ENCODE data around the gene SHD. TPM values are rescaled to one million over a fixed set of nuclear protein-coding genes. Genes with fewer than 3 reads are reported as not detected.

SHD gene
- total RNA-seq, 4 donors from 2014 or later = not detected

DNA sequence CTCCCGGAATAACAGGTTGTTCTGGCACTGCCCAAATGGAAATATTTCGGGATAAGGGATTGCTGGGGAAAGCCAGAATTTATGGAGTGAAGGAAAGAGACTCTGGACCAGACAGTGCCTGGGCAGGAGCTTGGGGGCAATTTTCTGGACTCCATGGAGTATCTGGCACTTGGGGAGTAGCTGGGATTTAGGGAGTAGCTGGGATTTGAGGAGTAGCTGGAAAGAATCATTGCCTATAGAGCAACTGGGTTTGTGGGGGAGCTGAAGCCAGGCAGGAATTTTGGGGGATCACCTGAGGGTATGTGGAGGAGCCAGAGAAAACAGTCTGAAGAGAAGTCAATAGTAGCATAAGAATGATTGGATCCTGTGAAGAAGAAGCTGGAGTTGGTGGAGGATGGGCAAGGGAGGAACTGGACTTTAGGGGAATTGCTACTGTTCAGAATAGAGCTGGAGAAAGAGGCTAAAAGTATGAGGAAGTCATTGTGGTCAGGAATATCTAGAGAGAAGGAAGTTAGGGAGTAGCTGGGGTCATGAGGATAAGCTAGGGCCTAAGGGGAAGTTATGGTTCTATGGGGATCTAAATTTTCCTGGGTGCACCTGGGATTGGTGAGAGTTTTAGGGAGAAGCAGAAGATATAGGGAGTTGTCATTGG lies 40.1 kb downstream of the SHD start:
- peaks cover 0 to 3% (median 0%) of the 10 kb centered on the region in 3 donors for H3K9me3 ChIP-seq
- WGBS, 2 donors = 100% methylated on average over 2 of the region's 2 CpGs
- H3K4me1 ChIP-seq = peaks cover 0 to under 1% (median 0%) of the 10 kb centered on the region in 3 donors
- H3K27me3 ChIP-seq = no peaks in the 10 kb centered on the region
- intact Hi-C loops (cut with DNase I) = no loop called here
- H3K4me3 ChIP-seq = no peak overlapping the region
- H3K27ac ChIP-seq = no peak overlapping the region
- TF ChIP-seq, protein P1, sequence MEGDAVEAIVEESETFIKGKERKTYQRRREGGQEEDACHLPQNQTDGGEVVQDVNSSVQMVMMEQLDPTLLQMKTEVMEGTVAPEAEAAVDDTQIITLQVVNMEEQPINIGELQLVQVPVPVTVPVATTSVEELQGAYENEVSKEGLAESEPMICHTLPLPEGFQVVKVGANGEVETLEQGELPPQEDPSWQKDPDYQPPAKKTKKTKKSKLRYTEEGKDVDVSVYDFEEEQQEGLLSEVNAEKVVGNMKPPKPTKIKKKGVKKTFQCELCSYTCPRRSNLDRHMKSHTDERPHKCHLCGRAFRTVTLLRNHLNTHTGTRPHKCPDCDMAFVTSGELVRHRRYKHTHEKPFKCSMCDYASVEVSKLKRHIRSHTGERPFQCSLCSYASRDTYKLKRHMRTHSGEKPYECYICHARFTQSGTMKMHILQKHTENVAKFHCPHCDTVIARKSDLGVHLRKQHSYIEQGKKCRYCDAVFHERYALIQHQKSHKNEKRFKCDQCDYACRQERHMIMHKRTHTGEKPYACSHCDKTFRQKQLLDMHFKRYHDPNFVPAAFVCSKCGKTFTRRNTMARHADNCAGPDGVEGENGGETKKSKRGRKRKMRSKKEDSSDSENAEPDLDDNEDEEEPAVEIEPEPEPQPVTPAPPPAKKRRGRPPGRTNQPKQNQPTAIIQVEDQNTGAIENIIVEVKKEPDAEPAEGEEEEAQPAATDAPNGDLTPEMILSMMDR (IDR thresholded peaks at IDR 0.05) = no peak
- no peak for TF ChIP-seq POLR2A (IDR thresholded peaks at IDR 0.05)
- no peak for DNase-seq
- H3K36me3 ChIP-seq = peaks cover 0 to 5% (median 0%) of the 10 kb centered on the region in 3 donors

DNA sequence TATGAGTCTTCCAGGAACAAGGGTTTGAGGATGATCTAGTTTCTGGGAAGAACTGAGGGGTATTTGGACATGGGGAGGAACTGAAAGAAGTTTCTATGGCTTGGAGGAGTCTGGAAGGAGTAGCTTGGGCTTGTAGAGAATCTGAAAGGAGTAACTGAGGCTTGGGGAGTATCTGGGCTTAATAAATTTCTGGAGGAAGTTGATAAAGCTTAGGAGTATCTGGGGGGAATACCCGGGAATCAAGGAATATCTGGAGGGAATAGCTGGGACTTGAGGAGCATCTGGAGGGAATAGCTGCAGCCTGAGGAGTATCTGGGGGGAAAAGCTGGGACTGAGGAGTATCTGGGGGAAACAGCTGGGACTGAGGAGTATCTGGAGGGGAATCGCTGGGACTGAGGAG lies 41.4 kb downstream of the SHD start:
- 94 to 95% methylated on average over 2 of the region's 2 CpGs for WGBS, 2 donors
- Histone ChIP-seq H3K36me3 (peaks cover 0 to 17% (median 0%) of the 10 kb centered on the region in 3 donors), H3K4me1 (no peaks in the 10 kb centered on the region), H3K9me3 (peaks cover 0 to 3% (median 0%) of the 10 kb centered on the region in 3 donors), H3K27me3 (no peaks in the 10 kb centered on the region), H3K4me3 (no peak overlapping the region), H3K27ac (no peak overlapping the region)
- TF ChIP-seq, protein P1 (IDR thresholded peaks at IDR 0.05) = no peak
- TF ChIP-seq POLR2A (IDR thresholded peaks at IDR 0.05) = no peak
- intact Hi-C loops (cut with DNase I) = no loop called here
- DNase-seq = no peak

DNA sequence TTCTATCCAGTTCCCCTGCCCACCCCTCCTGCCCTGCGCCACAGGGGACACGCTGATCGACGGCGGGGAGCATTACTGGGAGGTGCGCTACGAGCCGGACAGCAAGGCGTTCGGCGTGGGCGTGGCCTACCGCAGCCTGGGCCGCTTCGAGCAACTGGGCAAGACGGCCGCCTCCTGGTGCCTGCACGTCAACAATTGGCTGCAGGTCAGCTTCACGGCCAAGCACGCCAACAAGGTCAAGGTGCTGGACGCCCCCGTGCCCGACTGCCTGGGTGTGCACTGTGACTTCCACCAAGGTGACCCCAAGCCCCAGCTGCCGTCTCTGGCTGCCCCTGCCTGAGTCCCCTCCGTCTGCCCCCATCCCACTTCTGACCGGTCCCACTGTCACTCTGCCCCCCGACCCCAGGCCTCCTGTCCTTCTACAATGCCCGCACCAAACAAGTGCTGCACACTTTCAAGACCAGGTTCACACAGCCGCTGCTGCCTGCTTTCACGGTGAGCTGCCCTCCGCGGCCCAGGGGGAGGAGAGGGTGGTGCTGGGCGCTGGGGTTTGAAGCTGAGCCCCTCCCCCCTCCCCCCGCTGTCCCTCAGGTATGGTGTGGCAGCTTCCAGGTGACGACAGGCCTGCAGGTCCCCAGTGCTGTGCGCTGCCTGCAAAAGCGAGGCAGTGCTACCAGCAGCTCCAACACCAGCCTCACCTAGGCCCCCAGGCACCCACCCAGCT lies 44.0 kb downstream of the SHD start:
- Histone ChIP-seq H3K4me3 (no peak overlapping the region), H3K36me3 (peaks cover 0 to 36% (median 0%) of the 10 kb centered on the region in 3 donors), H3K9me3 (peaks cover 0 to 3% (median 0%) of the 10 kb centered on the region in 3 donors), H3K27ac (no peak overlapping the region), H3K4me1 (peaks cover 11 to 16% (median 15%) of the 10 kb centered on the region in 3 donors), H3K27me3 (peaks cover 0 to 21% (median 0%) of the 10 kb centered on the region in 4 donors)
- no peak for DNase-seq
- WGBS, 2 donors = 77 to 82% methylated on average over 17 to 19 of the region's 37 CpGs
- no peak for TF ChIP-seq POLR2A (IDR thresholded peaks at IDR 0.05)
- TF ChIP-seq, protein P1 (IDR thresholded peaks at IDR 0.05) = no peak
- intact Hi-C loops (cut with DNase I) = no loop called here

DNA sequence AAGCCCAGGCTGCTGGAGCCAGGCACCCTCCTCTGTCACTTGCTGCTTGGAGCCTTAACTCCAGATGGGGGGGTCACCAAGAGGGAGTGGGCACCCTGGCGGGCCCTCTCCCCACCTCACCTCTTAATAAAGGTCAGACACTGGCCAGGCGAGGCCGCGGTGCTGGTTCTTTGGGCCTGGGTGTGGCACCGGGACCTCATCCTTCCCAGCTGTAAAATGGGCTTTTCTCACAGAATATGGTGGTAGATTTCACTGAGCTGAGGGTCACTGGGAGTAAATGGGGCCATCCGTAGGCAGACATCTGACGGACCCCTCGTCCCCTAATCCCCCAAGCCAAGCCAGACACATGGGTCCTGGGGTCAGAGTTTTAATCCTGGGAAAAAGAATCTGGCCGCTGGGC lies 44.6 kb downstream of the SHD start:
- Histone ChIP-seq H3K27me3 (peaks cover 0 to 24% (median 0%) of the 10 kb centered on the region in 4 donors), H3K4me3 (no peak overlapping the region), H3K27ac (no peak overlapping the region), H3K4me1 (peaks cover 11 to 22% (median 15%) of the 10 kb centered on the region in 3 donors), H3K9me3 (peaks cover 0 to 3% (median 0%) of the 10 kb centered on the region in 3 donors), H3K36me3 (peaks cover 0 to 38% (median 0%) of the 10 kb centered on the region in 3 donors)
- intact Hi-C loops (cut with DNase I) = no loop called here
- DNase-seq = no peak
- WGBS, 2 donors = 100% methylated on average over 3 of the region's 9 CpGs; no CpG with 5 or more reads in 1 of the 2 donors
- no peak for TF ChIP-seq POLR2A (IDR thresholded peaks at IDR 0.05)

DNA sequence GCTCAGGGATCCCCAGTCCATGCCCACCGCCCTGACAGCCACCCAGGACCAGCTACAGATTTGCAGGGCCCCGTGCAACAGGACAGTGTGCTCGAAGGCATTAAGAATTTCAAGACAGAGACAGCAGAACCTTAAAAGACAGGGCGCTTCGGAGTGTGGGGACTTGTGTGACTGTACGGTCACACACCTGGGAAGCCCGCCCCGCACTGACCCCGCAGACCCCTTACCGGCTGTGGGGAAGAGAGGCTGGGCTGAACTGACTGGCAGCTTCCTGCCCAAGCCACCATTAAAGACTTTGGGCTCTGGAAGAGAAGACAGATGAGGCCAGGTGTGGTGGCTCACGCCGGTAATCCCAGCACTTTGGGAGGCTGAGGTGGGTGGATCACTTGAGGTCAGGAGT lies 45.2 kb downstream of the SHD start:
- intact Hi-C loops (cut with DNase I) = no loop called here
- no peak overlapping the region for H3K4me3 ChIP-seq
- H3K36me3 ChIP-seq = peaks cover 0 to 42% (median 0%) of the 10 kb centered on the region in 3 donors
- DNase-seq = no peak
- H3K27ac ChIP-seq = no peak overlapping the region
- H3K27me3 ChIP-seq = peaks cover 0 to 30% (median 0%) of the 10 kb centered on the region in 4 donors
- peaks cover 11 to 27% (median 15%) of the 10 kb centered on the region in 3 donors for H3K4me1 ChIP-seq
- H3K9me3 ChIP-seq = peaks cover 0 to 3% (median 0%) of the 10 kb centered on the region in 3 donors
- no peak for TF ChIP-seq POLR2A (IDR thresholded peaks at IDR 0.05)
- TF ChIP-seq, protein P1 (IDR thresholded peaks at IDR 0.05) = no peak
- WGBS, 2 donors = 85 to 87% methylated on average over 5 to 7 of the region's 12 CpGs
